HG03460 (cell line): ENCODE results near the gene VSIG10.
"Not testable (repeated sequence)": the region's sequence is repeated elsewhere in the genome, so short reads cannot be mapped to it uniquely, and the experiment has no call there.

ENCODE experiments used
- ATAC-seq: cut with Tn5 transposase; IDR thresholded peaks from one replicate; pipeline ENCODE4 v1.9.1; 2021; ENCODE audit not compliant: unreplicated experiment

Gene VSIG10

GRCh38 chr12:118034429-118035189 is 69.2 kb downstream of the VSIG10 start:
- ATAC-seq: no peak

- ATAC-seq: no peak
Observed at GRCh38 chr12:118033902-118034301, 69.9 kb downstream of the VSIG10 start.

DNA sequence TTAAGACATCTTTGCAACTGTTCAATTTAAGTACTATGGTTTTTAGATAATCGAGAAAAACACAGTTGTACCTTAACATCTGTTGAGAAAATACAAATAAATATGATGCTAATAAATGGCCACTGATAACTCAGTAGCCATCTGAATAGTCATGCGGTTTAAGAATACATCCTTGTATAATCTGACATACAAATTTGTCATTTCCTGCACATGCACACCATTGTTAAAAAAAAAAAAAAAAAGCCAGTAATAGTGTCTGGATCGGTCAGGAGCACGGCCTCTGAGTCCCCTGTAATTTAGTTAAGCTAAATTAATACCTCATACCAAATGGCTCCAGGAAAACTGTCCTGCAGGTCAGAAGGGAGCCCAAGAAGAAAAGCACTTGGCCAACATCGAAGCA is 70.5 kb downstream of the VSIG10 start:
- no peak for ATAC-seq

DNA sequence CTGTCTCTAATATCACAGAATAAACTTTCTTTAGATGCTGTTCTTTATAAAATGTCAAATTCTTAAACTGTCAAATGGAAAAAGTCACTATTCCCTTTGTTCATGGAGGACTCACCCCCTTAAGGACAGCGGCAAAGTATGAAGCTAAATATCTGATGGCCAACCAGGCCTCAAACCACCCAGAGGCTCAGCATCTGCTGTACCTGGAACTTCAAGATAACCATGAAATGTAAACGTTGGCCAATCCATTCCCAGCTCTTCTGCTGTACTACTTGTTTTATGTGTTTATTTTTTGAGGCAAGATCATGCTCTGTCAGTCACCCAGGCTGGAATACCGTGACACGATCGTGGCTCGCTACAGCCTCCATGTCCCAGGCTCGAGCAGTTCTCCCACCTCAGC is 71.6 kb downstream of the VSIG10 start:
- no peak for ATAC-seq

- no peak for ATAC-seq
Observed at GRCh38 chr12:118029166-118029565, 74.6 kb downstream of the VSIG10 start.

DNA sequence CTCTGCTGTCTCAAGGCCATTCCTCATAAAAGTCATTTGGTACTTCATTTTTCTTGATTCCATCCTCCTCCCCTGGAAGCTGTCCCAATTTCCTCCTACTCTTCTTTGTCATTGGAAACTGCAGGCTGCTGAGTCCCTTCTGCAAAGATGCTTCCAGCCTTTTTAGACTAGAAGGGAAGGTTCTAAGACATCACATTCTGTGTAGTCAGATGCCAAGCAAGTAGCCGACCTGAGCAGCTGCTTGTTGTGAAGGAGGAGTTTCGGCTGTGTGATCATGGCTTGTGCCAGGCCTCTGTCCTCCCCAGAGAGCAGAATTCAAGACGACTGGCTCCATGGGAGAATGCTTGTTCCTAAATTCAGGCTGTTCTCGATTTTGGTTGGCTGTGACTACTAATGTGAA is 78.6 kb downstream of the VSIG10 start:
- ATAC-seq: no peak

DNA sequence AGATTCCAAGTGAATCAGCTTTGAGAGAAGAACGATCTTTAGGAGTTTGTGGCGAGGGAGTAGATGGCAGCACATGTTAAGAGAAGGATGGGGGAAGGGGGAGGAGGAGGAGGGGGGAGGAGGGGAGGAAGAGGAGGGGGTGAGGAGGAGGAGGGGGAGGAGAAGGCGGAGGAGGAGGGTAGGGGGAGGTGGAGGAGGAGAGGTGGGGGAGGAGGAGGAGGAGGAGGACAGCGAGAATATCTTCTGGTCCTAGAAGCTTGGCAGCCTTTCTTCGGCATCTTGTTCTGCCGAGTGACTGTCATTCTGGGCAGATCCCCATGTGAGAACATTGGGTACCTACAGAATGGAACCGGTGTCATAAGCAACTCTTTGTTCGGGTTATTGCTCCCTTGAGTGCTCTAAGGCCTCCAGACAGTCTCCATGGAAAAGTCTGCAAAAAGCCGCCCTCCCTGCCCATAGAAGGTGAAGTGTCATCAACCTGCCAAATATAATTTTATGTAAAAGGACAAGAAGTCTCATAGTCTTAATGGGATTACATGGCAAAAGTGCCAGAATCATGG is 80.4 kb downstream of the VSIG10 start:
- ATAC-seq: no peak

DNA sequence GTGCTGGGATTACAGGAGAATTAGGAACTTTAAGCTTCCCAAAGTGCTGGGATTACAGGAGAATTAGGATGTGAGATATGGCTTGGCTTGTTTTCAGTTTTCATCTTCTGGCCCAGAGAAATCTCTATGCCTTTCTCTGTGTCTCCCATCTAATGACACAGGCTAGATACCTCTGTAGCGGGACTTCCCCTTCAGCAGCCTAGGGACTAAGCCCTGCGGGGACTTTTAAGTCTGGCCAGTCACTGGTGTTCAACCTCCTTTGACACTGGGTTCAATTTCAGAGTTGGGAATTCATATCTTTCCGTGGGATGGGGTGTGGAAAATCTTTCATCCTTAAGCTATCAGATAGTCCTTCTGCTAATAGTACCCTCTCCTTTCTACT is 81.1 kb downstream of the VSIG10 start:
- ATAC-seq: no peak

DNA sequence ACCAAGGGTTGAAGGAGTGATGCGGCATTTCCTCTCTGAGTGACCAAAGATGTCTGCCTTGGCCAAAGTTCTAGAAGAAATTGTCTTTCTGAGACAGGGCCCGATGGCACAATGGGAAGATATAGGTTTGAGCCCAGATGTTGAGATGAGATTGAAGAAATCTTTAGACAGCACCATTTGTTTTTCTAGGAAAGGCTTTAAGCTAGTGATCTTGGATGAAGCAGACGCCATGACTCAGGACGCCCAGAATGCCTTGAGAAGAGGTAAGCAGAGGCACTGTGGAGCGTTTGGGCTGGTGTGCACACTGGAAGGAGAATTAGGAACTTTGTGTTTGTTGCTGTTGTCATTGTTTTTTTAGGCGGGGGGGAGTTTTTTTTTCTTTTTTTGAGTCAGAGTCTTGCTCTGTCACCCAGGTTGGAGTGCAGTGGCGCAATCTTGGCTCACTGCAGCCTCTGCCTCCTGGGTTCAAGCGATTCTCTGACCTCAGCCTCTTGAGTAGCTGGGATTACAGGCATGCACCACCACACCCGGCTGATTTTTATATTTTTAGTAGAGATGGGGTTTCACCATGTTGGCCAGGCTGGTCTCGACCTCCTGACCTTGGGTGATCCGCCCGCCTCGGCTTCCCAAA is 81.6 kb downstream of the VSIG10 start:
- not testable (repeated sequence) for ATAC-seq

GRCh38 chr12:118020036-118020435 is 83.8 kb downstream of the VSIG10 start:
- ATAC-seq: no peak

- no peak for ATAC-seq
Observed at GRCh38 chr12:118017926-118018325, 85.9 kb downstream of the VSIG10 start.

DNA sequence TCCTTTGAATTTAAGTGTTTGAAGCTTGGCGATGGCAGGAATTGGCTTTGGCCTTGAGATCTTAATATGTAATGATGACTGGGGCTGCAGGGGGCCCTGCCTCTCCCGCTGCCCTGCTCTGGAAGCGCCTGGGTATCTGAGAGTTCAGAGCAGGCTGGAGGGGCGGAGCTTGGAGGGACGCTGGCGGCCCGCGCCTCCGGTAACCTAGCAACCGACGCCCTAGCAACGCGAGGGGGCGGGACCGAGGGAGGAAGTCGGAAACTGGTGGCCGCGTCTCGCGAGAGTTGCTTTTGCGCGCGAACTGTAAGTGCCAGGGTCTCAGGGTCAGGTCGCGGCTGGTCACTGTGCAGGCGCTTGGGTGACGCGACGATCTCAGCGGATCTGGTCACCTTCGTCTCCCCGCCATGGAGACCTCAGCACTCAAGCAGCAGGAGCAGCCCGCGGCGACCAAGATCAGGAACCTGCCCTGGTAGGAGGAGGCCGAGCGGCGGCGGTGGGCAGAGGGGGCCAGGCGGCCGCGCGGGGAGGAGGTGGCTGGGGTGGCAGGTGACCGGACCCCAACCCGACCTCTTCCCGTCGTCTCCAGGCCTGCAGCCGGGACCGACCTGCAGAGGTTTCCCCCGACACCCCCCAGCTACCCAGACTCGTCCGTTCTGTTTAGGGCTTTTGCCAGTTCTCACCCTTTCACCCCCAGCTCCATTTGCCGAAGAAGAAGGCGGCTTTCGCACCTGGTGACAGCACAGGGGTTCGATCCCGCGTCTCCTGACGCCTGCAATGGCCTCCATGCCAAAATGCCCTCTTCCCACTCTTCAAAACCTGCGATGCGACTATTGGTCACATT is 87.2 kb downstream of the VSIG10 start, which contains the start of gene RFC5:
Gene RFC5 (plus strand): TSS at position 280 of the 841 bp plus-strand sequence. CDS start 125 bp downstream, at position 405.
- ATAC-seq: peak; percentile 98

DNA sequence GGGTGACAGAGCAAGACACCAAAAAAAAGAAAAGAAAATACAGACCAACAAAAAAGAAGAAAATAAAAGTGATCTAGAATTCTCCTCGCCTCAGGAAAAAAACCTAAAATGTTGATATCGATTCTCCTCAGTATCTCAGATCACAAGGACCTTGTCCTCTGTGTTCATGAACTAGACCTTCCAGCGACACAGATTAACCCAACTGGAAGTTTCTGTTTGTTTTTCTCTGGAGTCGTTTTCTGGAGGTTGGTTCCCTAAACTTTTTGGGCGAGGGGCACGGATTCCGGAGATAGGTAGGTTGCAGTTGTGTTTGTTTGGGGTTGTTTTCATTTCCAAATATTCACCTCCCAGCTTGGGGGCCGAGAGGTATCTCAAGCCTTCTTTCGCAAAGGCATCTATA is 87.9 kb downstream of the VSIG10 start:
- no peak for ATAC-seq

DNA sequence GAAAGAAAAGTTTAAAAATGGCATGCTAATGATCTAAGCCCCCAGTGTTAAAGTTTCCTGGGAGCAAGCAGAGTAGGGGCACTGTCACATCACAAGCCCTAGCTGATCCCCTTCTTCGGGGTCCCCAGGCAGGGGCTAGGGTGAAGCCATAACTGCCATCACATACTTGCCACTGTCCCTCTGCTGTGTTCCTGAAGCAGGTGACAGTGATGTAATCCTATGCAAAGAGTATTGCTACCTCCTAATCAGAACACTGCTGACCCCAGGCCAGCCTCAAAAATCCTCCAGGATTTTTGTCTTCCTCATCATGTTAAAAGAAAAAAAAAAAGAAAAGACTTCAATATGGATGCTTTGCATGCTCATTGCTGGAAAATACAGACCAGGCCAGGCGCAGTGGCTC is 88.5 kb downstream of the VSIG10 start:
- ATAC-seq: no peak
